RWPE2 (cell line): Measurements from ENCODE around the gene INF2.
"Not testable (repeated sequence)": the region's sequence is repeated elsewhere in the genome, so short reads cannot be mapped to it uniquely, and the experiment has no call there.

Experiments
- ATAC-seq: fragments of 200-7000 bp; cut with Tn5 transposase; 3 replicates; pipeline ENCODE4 v1.9.1; 2021; ENCODE audit warnings: low read depth
- DNase-seq: peaks from one replicate; pipeline ENCODE4 v3.0.0-alpha.2; 2020; ENCODE audit warnings: low spot score
- H3K27ac ChIP-seq: fragments of 450-650 bp; 2 replicates; pipeline ENCODE4 v1.5.1; 2017; ENCODE audit warnings: mild to moderate bottlenecking; ENCODE audit not compliant: poor library complexity, severe bottlenecking
- H3K27me3 ChIP-seq: fragments of 250-450 bp; sonication (Bioruptor Pico); 2 replicates; pipeline ENCODE4 v1.5.1; 2021; ENCODE audit warnings: mild to moderate bottlenecking, moderate library complexity; ENCODE audit not compliant: insufficient read depth, poor library complexity, severe bottlenecking
- H3K36me3 ChIP-seq: fragments of 250-450 bp; sonication (Bioruptor Pico); 2 replicates; pipeline ENCODE4 v1.5.1; 2020; ENCODE audit warnings: low read depth, mild to moderate bottlenecking, moderate library complexity
- H3K4me1 ChIP-seq: fragments of 250-450 bp; sonication (Bioruptor Pico); 2 replicates; pipeline ENCODE4 v1.5.1; 2021; ENCODE audit warnings: mild to moderate bottlenecking, moderate library complexity; ENCODE audit not compliant: insufficient read depth, poor library complexity, severe bottlenecking
- H3K4me3 ChIP-seq: fragments of 250-450 bp; sonication (Bioruptor Pico); 2 replicates; pipeline ENCODE4 v1.5.1; 2021; ENCODE audit warnings: mild to moderate bottlenecking, moderate library complexity; ENCODE audit not compliant: severe bottlenecking
- H3K9me3 ChIP-seq: fragments of 250-450 bp; sonication (Bioruptor Pico); 2 replicates; pipeline ENCODE4 v1.5.1; 2021; ENCODE audit warnings: mild to moderate bottlenecking, moderate library complexity; ENCODE audit not compliant: severe bottlenecking
- TF ChIP-seq, protein P1 (sequence below): fragments of 450-650 bp; IDR thresholded peaks from one replicate; pipeline ENCODE4 v1.5.1; 2017; ENCODE audit warnings: mild to moderate bottlenecking, moderate library complexity; ENCODE audit not compliant: poor library complexity, severe bottlenecking

Gene INF2

DNA sequence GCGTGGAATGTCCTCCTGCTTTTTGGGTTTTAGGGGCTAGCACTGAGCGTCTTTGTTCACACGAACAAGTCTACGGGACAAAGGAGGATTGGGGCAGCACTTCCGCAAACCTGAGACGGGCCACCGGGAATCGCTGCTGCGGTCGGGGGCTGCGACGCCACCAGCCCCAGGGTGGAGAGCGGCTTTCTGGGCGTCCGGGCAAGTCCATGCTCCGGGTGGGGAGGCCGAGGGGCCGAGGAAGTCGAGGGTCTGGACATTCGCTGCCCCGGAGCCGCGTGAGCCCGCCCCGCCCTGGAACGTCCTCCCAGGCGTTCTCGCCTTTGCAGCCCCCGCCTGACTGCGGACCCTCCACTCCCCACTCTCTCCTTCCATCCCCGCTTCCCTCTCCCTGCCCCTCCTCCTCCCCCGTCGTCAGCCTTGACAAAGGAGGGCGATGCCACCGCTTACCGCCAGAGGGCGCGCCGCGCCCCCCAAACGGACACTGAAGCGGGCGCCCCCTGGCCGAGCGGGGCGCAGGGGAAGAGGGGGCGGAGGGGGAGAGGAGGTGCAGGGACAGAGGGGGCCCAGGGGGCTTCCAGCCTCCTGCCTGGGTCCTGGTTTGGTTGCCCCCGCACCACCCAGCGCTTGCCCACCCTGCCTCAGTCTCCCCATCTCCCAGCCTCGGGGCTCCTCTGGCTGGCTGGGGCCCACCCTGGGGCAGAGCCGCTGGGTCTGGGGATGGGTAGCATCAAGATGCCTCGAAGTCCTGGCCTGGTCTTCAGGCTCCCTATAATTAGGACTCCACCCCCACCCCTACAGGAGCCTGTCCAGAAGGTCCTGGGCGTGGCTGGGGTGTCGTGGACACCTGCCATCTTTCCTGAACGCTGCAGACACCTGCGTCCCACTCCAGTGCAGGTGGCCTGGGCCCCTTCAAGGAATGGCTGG lies 39.1 kb upstream of the INF2 start:
- Histone ChIP-seq H3K4me1 (peaks cover 2% of the 10 kb centered on the region), H3K27ac (no peak overlapping the region), H3K36me3 (no peaks in the 10 kb centered on the region), H3K4me3 (peak overlapping the region; percentile 24), H3K9me3 (peaks cover 2% of the 10 kb centered on the region), H3K27me3 (peaks cover 5% of the 10 kb centered on the region)
- TF ChIP-seq, protein P1, sequence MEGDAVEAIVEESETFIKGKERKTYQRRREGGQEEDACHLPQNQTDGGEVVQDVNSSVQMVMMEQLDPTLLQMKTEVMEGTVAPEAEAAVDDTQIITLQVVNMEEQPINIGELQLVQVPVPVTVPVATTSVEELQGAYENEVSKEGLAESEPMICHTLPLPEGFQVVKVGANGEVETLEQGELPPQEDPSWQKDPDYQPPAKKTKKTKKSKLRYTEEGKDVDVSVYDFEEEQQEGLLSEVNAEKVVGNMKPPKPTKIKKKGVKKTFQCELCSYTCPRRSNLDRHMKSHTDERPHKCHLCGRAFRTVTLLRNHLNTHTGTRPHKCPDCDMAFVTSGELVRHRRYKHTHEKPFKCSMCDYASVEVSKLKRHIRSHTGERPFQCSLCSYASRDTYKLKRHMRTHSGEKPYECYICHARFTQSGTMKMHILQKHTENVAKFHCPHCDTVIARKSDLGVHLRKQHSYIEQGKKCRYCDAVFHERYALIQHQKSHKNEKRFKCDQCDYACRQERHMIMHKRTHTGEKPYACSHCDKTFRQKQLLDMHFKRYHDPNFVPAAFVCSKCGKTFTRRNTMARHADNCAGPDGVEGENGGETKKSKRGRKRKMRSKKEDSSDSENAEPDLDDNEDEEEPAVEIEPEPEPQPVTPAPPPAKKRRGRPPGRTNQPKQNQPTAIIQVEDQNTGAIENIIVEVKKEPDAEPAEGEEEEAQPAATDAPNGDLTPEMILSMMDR = peak; percentile 99
- no peak for DNase-seq
- peak; percentile 74 for ATAC-seq

DNA sequence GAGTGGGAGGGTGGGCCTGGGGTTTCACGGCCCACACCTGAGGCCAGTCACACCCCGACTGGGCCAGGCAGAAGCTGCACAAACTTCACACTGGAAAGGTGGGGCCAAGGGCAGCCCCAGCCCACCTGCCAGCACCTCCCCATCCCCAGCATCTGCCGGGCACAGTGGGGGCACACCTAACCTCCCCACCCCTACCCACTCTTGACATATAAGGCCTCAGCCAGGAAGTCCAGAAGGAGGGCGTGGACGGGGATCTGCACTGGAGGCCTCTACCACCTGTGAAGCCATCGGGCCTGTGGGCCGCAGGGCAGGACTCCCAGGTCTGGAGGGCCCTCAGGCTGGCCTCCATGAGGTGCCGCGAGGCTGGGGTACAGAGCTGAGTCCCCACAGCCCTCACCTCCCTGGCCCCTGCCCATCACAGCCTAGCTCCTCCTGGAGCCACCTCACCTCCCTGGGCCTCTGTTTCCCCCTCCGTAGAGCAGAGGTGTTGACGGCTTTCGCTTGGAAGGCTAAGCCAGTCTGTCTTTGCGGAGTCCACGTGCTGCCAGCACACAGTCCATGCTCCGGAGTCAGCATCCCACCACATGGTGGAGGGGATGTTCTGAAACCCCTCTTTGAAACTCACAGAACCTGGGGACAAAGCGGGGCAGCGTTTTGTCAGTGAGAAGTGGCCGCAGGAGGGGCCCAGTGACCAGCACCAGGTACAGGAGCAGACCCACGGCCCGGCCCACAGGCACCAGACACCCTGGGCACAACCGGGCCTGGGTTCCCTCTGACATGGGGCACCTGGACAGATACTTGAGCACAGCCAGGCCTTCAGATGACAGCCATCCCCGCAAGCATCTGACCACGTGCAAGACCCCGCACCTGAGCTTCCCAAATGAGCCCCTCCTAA lies 38.2 kb upstream of the INF2 start:
- TF ChIP-seq, protein P1 = no peak
- ATAC-seq = no peak; the same call in 2 of the 3 replicates
- H3K4me1 ChIP-seq = peaks cover 2% of the 10 kb centered on the region

DNA sequence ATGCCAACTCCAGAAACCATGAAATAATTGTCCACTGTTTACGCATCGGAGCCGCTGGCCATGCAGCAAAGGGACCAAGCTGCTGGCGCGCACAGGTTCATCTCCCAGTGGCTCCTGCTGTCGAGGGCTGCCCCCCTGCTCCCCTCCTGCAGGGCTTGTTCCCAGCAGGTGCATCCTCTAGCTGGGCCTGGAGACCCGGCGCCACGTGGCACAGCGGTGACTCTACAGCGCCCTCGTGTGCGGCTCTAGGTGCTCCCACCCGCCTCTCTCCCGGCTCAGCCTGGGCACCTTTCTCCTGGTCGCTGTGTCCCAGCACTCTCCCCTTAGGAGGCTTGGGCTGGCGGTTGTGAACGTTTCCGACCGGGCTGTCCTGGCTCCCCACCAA lies 37.5 kb upstream of the INF2 start:
- DNase-seq (no peak), ATAC-seq (no peak)
- TF ChIP-seq, protein P1 = no peak
- H3K27ac ChIP-seq = no peak overlapping the region
- peaks cover 5% of the 10 kb centered on the region for H3K27me3 ChIP-seq
- H3K36me3 ChIP-seq = no peaks in the 10 kb centered on the region
- no peak overlapping the region for H3K4me3 ChIP-seq
- peaks cover 2% of the 10 kb centered on the region for H3K9me3 ChIP-seq
- H3K4me1 ChIP-seq = peaks cover 2% of the 10 kb centered on the region

More for the DNA sequence above, 38.2 kb upstream of the INF2 start:
- H3K27ac ChIP-seq = no peak overlapping the region
- H3K36me3 ChIP-seq = no peaks in the 10 kb centered on the region
- peaks cover 2% of the 10 kb centered on the region for H3K9me3 ChIP-seq
- no peak overlapping the region for H3K4me3 ChIP-seq
- no peak for DNase-seq
- H3K27me3 ChIP-seq = peaks cover 5% of the 10 kb centered on the region

DNA sequence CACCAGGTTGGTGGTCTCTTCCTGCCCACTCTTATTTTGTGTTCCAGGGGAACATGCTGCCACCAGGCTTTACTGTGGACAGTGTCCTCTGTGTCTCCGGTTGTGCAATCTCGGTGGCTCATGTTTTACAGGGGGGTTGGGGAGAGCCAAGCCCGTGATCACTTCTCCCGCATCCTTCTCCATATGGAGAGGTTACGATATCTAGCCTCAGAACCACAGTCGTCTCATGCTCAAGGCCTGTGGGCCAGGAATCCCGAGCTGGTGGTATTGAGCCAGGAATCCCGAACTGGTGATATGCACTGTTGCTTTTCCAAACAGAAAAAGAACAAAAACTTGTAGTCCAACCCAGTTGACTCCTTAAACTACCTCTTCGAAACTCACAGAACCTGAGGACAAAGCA lies 37.0 kb upstream of the INF2 start:
- H3K4me1 ChIP-seq = peaks cover 2% of the 10 kb centered on the region
- no peak for ATAC-seq
- no peak for DNase-seq

DNA sequence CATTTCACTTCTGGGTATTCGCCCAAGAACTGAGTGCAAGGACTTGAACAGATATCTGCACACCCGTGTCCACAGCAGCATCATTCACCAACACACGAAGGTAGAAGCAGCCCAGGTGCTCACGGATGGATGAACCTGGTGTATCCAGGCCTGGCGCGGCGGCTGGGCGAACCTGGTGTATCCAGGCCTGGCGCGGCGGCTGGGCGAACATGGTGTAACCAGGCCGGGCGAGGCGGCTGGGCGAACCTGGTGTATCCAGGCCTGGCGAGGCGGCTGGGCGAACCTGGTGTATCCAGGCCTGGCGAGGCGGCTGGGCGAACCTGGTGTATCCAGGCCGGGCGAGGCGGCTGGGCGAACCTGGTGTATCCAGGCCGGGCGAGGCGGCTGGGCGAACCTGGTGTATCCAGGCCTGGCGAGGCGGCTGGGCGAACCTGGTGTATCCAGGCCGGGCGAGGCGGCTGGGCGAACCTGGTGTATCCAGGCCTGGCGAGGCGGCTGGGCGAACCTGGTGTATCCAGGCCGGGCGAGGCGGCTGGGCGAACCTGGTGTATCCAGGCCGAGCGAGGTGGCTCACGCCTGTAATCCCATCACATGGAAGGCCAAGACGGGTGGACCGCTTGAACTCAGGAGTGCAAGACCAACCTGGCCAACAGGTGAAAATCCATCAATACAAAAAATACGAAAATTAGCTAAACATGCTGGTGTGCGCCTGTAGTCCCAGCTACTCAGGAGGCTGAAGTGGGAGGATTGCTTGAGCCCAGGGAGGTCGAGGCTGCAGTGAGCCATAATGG lies 36.1 kb upstream of the INF2 start:
- H3K27me3 ChIP-seq, DNase-seq, H3K9me3 ChIP-seq, H3K4me1 ChIP-seq, H3K27ac ChIP-seq, ATAC-seq, H3K36me3 ChIP-seq, H3K4me3 ChIP-seq: not testable (repeated sequence)

More for the DNA sequence above, 37.0 kb upstream of the INF2 start:
- H3K9me3 ChIP-seq = peaks cover 2% of the 10 kb centered on the region
- peaks cover 5% of the 10 kb centered on the region for H3K27me3 ChIP-seq
- H3K36me3 ChIP-seq = no peaks in the 10 kb centered on the region
- no peak overlapping the region for H3K27ac ChIP-seq
- no peak overlapping the region for H3K4me3 ChIP-seq
- TF ChIP-seq, protein P1 = no peak
